ENCODE measurements around the gene DYNC2I2. TPM values are rescaled to one million over a fixed set of nuclear protein-coding genes. Genes with fewer than 3 reads are reported as not detected.

DYNC2I2 gene
- total RNA-seq, 1 experiment from 2014 or later: 58.6 TPM

GRCh38 chr9:128702445-128702948 lies 45.9 kb upstream of the DYNC2I2 start, which contains the start of gene PKN3:
PKN3 (plus strand) TSS chr9:128702503; CDS start chr9:128702916, 413 bp downstream.
- no peak within 1 kb of the TSS for H2BK120ac ChIP-seq (ENCODE audit: low read depth, low read length, poor library complexity, severe bottlenecking)
- WGBS (ENCODE audit: extremely low coverage, insufficient read length, low lambda C conversion rate): no CpG with 5 or more reads among the region's 65 CpGs
- peaks cover 0 to 3% (median 0%) of the 10 kb centered on the region in 3 experiments; a peak in 3 of 7 replicates for H3K36me3 Mint-ChIP-seq (ENCODE audit: insufficient read depth in 1 of 3, low read depth in 3 of 3)
- H3K23ac ChIP-seq (ENCODE audit: insufficient read length, low read depth, low read length): no peak within 1 kb of the TSS
- H3K18ac ChIP-seq (ENCODE audit: insufficient read length, low read depth, low read length): peak within 1 kb of the TSS; percentile 33
- H2AK5ac ChIP-seq (ENCODE audit: insufficient read length, low read length): no peak within 1 kb of the TSS
- H3K79me1 ChIP-seq (ENCODE audit: insufficient read depth, low read depth, low read length, poor library complexity, severe bottlenecking): no peaks in the 10 kb centered on the region
- no peak within 1 kb of the TSS for H4K5ac ChIP-seq (ENCODE audit: insufficient read length, low read depth, low read length)
- H4K8ac ChIP-seq (replicated peaks; ENCODE audit: insufficient read length, low read depth, low read length): no peak within 1 kb of the TSS
- H3K4me1 Mint-ChIP-seq: peaks cover 2 to 7% of the 10 kb centered on the region in 2 experiments; a peak in 3 of 4 replicates
- H3K79me2 ChIP-seq (ENCODE audit: insufficient read depth, low read length): no peaks in the 10 kb centered on the region
- peak within 1 kb of the TSS; percentile 20 for H3K9ac ChIP-seq (ENCODE audit: extremely low read depth, insufficient read length, low read length)
- no peak within 1 kb of the TSS for H3K27ac ChIP-seq (ENCODE audit: insufficient read length, low read depth, low read length)
- no peaks in the 10 kb centered on the region for H3K9me3 ChIP-seq (ENCODE audit: control insufficient read depth, low read depth, low read length)
- 0 out of 5 replicates have a peak, but pooled peaks cover 2% of the 10 kb centered on the region in 2 experiments for H3K9me3 Mint-ChIP-seq
- H3K4me2 ChIP-seq (ENCODE audit: insufficient read depth, insufficient read length, low read length): peak within 1 kb of the TSS; percentile 54
- H3K14ac ChIP-seq (ENCODE audit: insufficient read depth, low read length): no peak within 1 kb of the TSS
- no peak within 1 kb of the TSS for H3T11ph ChIP-seq (ENCODE audit: low read length)
- no peaks in the 10 kb centered on the region for H3K27me3 ChIP-seq (ENCODE audit: insufficient read depth, low read length)
- H4K20me1 ChIP-seq (ENCODE audit: control insufficient read depth, insufficient read depth, insufficient read length): no peaks in the 10 kb centered on the region
- H3K27me3 Mint-ChIP-seq (ENCODE audit: low read depth): peaks cover 2% of the 10 kb centered on the region; the same call in 1 of the 2 replicates
- H2BK12ac ChIP-seq (ENCODE audit: insufficient read length, low read depth, low read length): no peak within 1 kb of the TSS
- H4K91ac ChIP-seq (ENCODE audit: insufficient read length, low read depth, low read length): no peak within 1 kb of the TSS
- H2AFZ ChIP-seq (ENCODE audit: low read length): no peak within 1 kb of the TSS
- no peak within 1 kb of the TSS for H2BK5ac ChIP-seq (ENCODE audit: insufficient read length, low read length)
- no peak within 1 kb of the TSS for H3K4ac ChIP-seq (ENCODE audit: low read depth, low read length)
- peak within 1 kb of the TSS; percentile 40 to 90 (median 45); a peak in 6 of 7 replicates for H3K27ac Mint-ChIP-seq
- no peak within 1 kb of the TSS for H2BK15ac ChIP-seq (ENCODE audit: low read depth, low read length)
- H3K4me1 ChIP-seq (ENCODE audit: insufficient read depth, low read length): no peaks in the 10 kb centered on the region
- no peak within 1 kb of the TSS for H3K56ac ChIP-seq (ENCODE audit: insufficient read length, low read depth, low read length)
- H3K23me2 ChIP-seq (ENCODE audit: insufficient read length, low read depth, low read length, poor library complexity, severe bottlenecking): peaks cover 7% of the 10 kb centered on the region
- DNase-seq: peak; percentile 95
- no peak within 1 kb of the TSS for H2BK20ac ChIP-seq (ENCODE audit: low read depth, low read length, poor library complexity, severe bottlenecking)
- peak; percentile 98 for TF ChIP-seq CTCF (conservative IDR thresholded peaks at IDR 0.05)
- H3K4me3 Mint-ChIP-seq: peak within 1 kb of the TSS; percentile 85 to 88
